ENCODE measurements around the gene SMOC2.

DNA sequence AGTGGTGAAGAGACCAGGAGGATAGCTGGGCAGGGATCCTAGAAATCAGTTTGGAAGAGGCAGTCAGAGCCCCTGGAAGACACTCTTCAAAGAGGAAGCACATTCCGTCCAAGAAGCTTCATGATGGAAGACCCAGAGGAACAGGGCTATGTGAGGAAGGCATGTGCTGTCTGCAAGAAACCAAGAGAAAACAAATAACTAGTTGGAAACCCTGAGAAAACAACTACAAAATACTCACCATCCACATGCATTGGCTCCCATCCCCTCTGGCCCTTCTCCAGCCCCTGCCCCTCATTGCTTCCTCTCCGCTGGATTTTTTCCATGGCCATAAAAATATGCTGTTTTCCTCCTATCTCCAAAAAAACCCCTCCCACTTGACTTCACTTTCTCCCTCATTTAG lies 40.9 kb upstream of the SMOC2 start:
- TF ChIP-seq SMYD3 (CRISPR knock-in tag; IDR thresholded peaks at IDR 0.05) = no peak
- TF ChIP-seq, protein P1, sequence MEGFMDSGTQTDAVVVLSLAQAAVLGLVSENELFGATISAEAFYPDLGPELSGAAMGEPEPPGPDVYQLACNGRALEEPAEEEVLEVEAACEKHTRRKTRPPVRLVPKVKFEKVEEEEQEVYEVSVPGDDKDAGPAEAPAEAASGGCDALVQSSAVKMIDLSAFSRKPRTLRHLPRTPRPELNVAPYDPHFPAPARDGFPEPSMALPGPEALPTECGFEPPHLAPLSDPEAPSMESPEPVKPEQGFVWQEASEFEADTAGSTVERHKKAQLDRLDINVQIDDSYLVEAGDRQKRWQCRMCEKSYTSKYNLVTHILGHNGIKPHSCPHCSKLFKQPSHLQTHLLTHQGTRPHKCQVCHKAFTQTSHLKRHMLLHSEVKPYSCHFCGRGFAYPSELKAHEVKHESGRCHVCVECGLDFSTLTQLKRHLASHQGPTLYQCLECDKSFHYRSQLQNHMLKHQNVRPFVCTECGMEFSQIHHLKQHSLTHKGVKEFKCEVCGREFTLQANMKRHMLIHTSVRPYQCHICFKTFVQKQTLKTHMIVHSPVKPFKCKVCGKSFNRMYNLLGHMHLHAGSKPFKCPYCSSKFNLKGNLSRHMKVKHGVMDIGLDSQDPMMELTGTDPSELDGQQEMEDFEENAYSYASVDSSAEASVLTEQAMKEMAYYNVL (CRISPR knock-in tag; IDR thresholded peaks at IDR 0.05; ENCODE audit: borderline replicate concordance) = no peak
- no peak for TF ChIP-seq ZNF350 (CRISPR knock-in tag; IDR thresholded peaks at IDR 0.05; ENCODE audit: borderline replicate concordance, low read depth)
- TF ChIP-seq ZNF251 (CRISPR knock-in tag; IDR thresholded peaks at IDR 0.05) = no peak
- no peak for TF ChIP-seq IKZF1 (IDR thresholded peaks at IDR 0.05)
- TF ChIP-seq NFIC (IDR thresholded peaks at IDR 0.05; ENCODE audit: low read length) = no peak
- TF ChIP-seq KLF12 (CRISPR knock-in tag; IDR thresholded peaks at IDR 0.05; ENCODE audit: borderline replicate concordance) = no peak
- no peak for TF ChIP-seq TAF1 (CRISPR knock-in tag; IDR thresholded peaks at IDR 0.05)
- TF ChIP-seq KLF16 (CRISPR knock-in tag; IDR thresholded peaks at IDR 0.05) = no peak

All from HepG2 (cell line).